HG03442 (cell line): ENCODE measurements around the gene MAGI3.

ENCODE experiments used
- ATAC-seq: cut with Tn5 transposase; IDR thresholded peaks from one replicate; pipeline ENCODE4 v1.9.1; 2021; ENCODE audit warnings: mild to moderate bottlenecking, moderate library complexity; ENCODE audit not compliant: unreplicated experiment

Gene MAGI3

DNA sequence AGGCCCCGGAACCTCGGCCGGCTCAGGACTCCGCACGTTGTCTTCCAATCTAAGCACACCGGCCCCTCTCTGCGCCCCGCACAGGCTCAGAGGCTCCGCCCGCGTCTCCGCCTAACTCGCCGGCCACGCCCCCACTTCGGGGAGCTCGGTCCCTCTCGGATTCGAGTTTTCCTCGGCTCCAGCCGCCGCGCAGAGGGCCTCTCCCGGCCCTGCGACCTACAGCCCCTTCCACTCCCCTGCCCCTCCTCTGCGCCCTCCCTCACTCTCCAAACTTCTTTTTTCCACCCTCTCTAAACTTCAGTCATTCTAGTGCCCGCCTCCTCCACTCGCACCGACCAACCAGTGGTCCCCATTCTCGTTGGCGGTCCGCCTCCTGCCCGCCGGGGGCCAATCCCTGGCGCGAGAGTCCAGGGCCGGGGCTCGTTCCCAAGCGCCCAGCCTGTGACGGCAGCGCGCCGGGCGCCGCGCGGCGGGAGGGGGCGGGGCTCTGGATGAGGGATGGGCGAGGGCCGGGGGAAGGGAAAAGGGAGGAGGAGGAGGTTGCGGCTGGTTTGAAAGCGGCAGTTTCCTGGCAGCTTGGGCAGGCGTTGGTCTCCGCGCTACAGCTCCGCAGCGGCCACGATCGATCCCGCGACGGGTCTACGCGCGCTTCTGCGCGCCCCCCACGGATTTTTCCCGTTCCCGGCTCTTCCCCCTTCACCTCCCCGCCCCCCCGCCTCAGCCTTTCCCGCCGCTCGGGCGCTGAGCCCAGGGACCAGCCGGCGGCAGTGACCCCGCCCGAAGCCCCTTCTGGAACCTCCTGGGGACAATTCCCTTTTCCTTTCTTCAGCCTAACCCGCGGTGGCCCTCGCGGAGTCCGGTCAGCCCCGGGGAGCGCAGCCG lies at the start of gene MAGI3:
MAGI3 (plus strand) TSS at position 563 of the 882 bp plus-strand sequence. CDS start 519 bp downstream, outside the sequence.
- peak; percentile 99 for ATAC-seq

DNA sequence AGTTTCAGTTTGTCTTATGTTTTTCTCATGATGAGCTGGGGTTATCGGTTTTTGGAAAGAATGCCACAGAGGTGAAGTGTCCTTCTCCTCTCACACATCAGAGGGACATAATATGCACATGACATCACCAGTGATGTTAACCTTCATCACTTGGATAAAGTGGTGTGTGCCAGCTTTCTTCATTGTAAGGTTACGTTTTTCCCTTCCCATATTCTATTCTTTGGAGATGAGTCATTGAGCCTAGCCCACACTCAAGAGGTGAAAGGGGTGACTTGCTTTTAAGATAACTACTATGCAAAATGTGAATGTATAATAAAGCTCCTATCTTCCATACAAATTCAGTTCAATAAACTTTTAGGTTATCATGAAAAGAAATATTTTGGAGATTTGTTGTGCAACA lies 36.7 kb upstream of the MAGI3 start:
- ATAC-seq = no peak

DNA sequence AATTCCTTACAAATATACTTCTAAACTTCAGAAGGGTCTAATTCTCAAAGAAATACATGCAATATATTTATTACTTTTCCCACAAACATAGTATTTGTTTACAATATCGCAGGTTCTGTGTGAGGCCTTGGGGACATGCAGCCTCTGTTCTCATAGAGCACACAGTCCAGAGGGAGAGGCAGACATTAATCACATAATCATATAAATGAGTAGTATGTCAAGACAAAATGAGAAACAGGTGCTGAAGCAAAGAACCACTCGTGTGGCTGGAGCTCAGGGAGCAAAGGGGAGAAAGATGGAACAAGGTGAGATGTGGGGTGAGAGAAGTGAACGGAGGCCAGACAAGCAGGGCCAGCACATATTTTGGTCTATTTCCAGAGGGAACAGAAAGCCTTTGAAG lies 26.4 kb upstream of the MAGI3 start:
- no peak for ATAC-seq

DNA sequence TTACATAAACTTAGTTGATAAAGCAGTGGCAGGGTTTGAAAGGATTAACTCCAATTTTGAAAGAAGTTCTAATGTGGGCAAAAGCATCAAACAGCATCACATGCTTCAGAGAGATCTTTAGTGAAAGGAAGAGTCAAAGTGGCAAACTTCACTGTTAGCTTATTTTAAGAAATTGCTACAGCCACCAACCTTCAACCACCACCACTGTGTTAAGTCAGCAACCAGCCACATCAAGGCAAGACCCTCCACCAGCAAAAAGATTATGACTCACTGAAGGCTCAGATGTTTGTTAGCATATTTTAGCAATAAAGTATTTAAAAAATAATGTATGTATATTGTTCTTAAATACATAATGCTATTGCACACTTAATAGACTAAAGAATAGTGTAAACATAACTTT lies 21.3 kb upstream of the MAGI3 start:
- no peak for ATAC-seq

DNA sequence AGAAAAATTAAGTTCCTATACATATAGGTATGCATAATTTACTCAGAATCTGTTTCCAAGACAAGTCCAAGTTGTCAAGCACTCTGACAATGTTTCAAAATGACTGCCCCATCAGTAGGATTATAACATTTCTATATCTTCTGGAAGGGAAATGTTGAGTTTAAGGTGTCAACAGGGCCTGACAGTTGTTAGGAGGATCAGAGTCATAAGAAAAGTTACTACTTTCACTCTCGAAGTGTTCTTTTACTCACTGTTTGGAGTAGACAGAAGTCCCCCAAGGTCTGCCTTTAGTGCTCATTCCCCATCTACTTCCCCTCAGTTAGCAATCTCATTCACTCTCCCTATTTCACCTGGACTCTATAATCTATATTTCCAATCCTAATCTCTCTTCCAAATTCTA lies 20.6 kb upstream of the MAGI3 start:
- no peak for ATAC-seq

DNA sequence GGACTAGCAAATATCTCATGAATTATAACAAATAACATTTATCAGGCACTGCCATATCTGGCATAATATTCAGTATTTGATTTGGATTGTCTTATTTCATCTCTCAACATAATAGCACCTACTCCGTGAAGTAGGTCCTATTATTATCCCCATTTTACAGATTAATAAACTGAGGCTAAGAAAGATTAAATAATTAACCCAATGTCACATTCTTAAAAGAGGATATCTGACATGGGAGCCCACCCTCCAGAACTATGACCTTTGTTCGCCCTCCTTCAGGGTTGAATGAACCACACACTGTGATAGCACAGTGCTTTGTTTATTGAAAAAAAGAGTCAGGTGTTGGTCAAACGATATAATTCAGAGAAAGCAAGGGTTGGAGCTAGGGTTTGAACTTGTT lies 19.4 kb upstream of the MAGI3 start:
- ATAC-seq = no peak

DNA sequence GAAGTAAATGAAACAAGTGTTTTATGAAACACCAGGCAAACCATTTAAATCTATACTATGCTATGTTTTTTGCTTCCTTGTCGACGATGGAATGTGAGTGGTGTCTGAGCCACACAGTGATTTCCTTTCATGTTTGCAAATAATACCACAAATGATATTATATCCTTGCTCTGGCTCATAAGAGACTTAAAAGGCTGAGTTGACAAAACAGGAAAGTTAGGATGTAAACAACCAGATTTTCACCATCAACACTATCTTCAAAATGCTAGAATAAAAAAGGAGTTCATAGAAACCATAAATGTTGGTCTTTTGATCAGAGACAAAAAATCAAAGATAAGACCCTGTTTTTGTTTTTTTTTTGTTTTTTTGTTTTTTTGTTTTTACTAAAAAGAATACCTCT lies 17.8 kb upstream of the MAGI3 start:
- no peak for ATAC-seq

DNA sequence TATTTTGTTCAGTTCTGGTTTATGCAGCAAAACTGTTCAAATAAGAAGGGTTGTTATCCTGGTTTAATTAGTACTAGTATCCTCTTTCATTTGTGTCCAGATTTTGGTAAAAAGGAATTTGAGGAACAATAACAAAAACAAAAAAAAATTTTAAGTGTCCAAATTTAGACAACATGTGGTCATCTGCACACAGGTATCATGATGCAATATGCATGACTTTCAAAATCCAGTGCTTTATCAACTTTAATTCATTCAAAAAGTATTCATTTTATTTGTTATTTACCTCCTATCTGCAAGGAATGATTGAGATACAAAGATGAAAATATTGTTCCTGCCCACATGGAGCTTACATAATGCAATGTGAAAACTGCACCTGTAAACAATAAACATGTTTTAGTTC lies 16.7 kb upstream of the MAGI3 start:
- ATAC-seq = no peak

DNA sequence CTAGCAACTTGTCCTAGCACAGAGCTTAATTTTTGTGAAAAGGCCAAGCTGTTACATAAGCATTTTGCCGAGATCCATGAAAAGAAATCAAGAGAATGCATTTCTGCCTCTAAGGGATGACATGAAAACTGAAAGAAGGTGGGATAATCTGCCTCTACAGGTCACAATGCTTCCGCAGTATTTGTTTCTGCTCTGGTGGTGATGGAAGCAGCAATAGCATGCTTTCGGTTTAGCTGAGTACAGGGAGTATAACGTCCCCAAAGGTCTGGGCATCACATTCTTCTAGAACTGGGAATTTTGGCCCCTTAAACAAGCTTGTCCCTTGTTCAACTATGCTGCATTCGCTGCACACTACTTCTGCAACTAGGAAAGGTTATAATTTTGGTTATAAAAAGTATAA lies 14.4 kb upstream of the MAGI3 start:
- ATAC-seq = no peak

DNA sequence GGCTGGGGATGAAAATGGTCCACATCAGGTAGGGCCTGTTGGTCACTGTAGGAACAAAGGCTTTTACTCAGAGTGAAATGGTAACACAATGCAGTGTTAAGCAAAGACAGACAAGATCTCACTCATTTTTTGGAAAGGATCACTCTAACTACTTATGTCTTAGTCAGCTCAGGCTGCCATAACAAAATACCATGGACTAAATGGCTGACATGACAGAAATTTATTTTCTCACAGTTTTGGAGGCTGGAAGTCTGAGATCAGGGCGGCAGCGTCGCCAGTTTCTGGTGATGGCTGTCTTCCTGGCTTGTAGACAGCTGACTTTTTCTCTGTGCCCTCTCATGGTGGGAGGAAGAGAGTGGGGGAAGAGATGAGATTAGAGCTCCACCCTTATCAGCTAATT lies 10.2 kb upstream of the MAGI3 start:
- no peak for ATAC-seq

DNA sequence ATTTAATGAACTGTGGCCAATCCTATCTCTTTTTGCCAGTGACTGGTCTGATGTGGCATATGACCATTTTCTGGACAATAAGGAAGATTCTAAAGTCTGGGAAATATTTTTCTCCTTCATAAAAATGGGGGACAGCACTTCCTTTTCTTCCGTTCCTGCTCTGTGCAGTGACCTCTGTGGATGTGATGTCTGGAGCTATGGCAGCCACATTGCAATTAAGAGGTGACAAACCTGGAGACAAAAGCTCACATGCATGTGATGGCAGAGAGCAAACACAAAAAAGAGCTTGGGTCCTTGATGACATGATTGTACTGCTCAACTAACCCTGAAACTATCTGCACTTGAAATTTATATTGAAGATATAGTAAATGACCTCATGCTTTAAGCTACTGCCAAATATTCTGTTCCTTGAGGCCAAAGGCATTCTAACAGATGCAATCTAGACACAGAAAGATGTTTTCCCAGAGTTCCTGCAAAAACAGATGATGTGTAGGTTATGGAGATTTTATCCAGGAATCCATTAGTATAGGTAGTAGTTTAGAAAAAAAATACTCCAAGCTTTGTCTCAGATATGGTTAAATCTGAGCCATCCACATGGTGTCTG lies 2.2 kb upstream of the MAGI3 start:
- no peak for ATAC-seq

DNA sequence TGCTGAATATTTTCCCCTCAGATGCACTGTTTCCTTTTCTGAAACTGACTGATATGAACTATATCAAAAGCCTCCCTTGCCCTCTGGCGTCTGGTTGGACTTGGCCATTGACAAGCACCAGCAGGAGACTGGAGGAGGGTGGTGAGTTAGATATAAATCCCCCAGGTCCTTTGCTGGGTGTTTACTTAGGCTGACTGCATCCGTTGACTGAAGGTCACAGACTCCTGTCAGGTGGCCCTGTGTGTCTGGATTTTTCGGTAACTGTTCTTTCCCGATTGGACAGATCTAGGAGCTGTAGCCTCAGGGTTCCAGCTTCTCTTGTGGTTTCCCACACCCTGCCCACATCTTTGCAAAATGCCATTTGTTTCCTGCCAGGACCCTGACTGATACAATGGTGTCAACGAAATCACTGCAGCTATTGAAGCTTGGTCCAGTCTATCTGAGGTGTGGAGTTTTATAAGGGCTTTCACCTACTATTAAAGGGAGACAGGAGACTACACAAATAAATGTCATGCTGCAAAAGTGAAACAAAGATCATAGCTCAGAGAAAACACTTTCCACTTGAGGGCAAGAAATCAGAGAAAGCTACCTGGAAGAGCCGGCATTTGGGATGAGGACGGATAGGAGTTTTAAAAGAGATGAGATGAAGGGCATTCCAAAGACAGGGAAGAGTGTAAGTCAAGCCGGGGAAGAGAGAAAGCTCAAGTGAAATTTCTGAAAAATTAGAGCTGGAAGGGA lies 1.5 kb upstream of the MAGI3 start:
- ATAC-seq = no peak

DNA sequence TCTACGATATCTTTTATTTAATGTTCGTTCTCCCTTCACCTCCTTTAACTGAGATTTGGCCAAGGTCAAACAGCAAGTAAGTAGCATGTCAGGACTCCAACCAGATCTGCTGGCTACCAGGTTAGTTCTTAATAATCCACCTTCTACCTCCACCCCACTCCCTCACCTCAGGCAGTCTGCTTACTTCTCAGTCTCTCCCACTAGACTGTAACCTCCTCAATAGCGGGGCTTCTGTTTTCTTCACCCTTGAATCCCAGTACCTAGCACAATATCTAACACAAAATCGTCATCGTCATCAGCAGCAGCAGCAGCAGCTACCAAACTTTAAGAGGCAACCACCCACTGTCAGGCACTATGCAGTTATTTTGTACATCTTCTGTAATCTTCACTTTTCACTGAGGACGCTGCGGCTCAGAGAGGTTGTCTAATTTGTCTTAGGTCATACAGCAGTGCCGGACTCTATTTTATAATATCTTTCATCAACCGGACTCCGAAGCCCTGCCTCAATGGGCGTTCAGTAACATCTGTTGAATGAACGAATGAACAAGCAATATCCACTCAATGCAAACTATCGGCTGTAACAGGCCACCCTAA lies 859 bp upstream of the MAGI3 start:
- ATAC-seq = no peak

DNA sequence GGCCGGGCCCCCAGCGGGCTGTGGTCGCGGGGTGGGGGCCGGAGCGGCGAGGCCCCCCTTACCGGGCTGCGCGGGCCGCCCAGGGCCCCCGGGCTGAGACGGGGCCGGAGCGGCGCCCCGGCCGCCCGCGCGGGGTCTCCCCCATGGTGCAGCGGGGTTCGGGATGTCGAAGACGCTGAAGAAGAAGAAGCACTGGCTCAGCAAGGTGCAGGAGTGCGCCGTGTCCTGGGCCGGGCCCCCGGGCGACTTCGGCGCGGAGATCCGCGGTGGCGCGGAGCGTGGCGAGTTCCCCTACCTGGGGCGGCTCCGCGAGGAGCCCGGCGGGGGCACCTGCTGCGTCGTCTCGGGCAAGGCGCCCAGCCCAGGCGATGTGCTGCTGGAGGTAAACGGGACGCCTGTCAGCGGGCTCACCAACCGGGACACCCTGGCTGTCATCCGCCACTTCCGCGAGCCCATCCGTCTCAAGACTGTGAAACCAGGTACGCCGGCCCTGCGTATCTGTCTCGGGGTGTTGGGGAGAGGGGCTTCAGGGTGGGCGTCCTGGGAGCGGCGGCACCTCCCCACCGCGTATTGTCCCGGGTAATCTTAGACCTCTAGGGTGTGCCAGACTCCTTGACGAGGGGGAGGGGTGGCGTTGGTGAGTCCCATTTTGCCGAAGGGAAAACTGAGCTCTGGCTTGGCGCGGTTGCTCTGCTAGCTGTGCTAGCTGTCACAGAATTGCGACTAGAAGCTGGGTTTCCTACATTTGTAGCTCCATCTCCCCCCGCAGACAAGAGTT lies 745 bp downstream of the MAGI3 start:
- ATAC-seq = peak; percentile 3

DNA sequence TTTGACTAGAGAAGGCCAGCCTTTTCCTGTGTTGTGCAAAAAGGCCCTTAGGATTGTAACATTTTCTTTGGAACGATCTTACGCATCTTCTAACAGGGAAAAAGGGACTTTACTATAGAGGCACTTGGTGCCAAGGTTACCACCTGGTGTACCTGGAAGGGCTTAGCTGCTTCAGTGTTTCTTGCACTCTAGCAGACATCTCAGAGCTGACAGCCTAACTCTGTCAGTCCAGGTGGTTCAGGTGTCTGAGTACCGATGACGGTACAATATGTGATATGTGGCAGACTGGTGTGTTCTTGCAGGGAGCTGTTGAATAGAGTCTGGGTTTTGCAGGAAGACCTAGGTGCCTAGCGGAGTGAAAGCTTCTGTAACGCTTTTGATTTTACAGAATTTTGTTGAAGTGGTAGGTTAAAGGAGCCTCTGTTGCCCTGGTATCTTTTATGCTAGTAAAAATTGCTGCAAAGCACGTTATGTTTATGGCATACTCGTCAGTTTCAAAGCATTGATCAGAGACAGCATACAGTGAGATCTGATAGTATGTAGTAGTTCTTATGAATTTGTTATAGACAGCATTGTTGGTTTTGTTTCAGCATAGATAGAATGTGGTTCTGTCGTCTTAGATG lies 1.4 kb downstream of the MAGI3 start:
- no peak for ATAC-seq

DNA sequence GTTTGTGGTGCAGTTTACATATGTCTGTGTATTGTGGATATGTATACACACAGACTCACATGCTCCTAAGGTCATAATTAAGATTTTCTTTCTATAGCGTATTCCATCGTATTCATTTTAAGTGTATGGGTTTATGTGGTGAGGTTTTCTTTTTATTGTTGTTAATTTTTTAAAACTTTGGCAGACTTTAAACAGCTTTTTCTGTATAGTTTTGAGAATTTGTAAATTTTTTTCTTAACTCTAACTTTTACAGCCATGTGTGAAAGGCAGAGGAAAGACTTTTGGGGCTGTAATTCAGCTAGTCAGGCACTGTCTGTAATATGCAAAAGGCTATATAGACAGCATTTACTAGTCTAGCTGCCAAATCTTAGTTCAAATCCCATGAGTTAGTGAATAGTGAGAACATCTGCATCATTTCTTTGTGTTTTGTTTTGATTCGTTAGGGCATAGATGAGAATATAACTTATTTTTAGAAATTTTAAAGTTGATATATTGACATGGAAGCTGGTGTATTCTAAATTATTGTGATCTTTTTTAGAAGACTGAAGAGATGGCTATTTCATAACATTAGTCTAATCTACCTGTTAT lies 2.3 kb downstream of the MAGI3 start:
- ATAC-seq = no peak

DNA sequence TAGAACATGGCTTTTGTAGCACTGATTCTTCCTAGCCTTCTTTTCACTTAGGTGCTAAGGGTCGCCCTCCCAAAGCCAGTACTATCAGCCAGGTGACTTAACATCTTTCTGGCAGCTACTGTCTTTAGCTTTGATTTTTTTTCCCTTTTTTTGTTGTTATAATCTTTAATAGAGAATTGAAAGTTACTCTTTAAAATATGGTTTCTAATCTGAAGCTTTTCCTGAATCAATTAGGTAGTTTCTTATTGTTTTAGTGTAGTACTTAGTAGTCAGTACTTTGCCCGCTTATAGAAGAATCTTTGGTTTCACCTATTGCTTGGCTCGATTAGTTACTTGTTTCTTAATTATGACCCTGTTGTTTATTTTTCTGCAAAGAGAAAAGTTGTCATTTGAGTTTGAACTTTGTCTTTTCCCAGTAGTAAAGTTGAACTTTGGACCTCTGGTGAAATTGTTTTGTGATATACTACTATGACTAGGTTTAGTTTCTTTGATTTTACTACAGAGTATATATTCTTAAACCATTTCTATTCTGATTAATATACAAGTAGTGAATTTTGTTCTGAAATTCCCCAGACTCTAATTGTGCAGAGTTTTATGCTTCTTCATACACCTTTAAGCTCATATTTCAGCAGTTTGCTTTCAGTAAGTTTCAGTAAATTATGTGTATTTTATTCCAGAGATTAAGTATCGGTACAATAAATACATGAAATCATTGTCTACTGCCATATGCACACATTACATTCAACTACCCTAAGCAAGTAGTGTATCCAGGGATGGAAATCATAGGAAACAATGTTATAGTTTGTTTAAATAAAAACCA lies 3.9 kb downstream of the MAGI3 start:
- no peak for ATAC-seq

DNA sequence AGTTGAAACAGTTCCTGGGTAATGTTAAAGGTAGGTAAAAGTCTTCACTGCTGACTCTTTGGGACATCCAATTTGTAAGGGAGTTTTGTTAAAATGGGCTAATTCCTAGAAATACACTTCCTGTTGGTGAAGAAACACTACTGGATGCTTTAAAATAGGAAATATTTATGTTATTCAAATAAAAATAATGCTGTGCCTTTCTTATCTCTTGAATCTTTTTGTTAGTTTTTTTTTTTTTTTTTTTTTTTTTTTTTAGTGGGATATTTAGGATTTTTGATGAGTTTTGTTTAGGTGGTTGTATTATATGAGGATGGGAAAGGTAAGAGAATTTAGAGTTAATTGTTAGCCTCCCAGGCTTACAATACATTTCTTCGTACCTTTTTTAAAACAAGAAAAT lies 4.5 kb downstream of the MAGI3 start:
- no peak for ATAC-seq

DNA sequence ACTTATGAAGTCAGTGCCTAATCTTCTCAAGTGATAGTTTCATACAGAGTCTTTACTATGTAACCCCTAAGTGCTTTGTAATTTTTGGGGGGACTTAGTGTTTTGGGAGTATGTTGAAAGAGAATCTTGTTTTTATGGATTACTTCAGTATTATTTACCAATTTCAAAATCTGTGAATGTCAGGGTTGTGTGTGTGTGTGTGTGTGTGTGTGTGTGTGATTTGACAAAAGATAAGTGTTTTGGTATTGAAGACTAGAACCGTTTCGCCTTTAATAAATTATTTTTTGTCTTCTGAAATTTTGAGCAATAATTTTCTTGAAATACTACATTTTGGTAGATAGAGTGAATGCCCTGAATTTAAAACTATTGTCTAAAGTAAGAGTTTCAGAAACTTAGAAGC lies 5.8 kb downstream of the MAGI3 start:
- no peak for ATAC-seq
